22Rv1 (cell line): ENCODE data around the gene FABP3.

Source experiments
- ZFX ChIP-seq: fragments of 450-650 bp; IDR thresholded peaks from 2 replicates; pipeline ENCODE4 v1.6.1; 2017; ENCODE audit warnings: antibody characterized with exemption, borderline replicate concordance
- TF ChIP-seq, protein P1 (sequence below): fragments of 450-650 bp; IDR thresholded peaks from 2 replicates; pipeline ENCODE4 v1.5.1; 2017; ENCODE audit warnings: mild to moderate bottlenecking

DNA sequence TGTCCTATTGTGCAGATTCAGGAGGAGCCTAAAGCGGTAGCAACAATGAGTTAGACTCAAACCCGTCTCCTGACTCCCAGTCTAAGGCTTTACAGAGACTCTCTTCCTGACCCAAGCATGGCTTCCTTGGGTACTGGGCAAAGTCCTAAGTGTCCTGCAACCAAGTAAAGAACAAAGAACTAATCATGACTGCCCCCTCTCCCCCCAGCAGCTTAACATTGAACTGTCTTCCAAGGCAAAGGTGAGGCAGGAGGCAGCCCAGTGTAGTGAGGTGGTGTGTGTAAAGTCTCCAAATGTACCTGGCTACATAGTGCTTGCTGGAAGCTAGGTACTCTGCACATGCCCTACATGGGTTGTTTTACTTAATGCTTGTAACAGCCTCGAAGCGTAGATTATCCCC, 2.3 kb downstream of the FABP3 start:
- TF ChIP-seq, protein P1, sequence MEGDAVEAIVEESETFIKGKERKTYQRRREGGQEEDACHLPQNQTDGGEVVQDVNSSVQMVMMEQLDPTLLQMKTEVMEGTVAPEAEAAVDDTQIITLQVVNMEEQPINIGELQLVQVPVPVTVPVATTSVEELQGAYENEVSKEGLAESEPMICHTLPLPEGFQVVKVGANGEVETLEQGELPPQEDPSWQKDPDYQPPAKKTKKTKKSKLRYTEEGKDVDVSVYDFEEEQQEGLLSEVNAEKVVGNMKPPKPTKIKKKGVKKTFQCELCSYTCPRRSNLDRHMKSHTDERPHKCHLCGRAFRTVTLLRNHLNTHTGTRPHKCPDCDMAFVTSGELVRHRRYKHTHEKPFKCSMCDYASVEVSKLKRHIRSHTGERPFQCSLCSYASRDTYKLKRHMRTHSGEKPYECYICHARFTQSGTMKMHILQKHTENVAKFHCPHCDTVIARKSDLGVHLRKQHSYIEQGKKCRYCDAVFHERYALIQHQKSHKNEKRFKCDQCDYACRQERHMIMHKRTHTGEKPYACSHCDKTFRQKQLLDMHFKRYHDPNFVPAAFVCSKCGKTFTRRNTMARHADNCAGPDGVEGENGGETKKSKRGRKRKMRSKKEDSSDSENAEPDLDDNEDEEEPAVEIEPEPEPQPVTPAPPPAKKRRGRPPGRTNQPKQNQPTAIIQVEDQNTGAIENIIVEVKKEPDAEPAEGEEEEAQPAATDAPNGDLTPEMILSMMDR = no peak
- no peak for TF ChIP-seq ZFX
